RKO (cell line): Measurements from ENCODE around the gene SPN.
"Not testable (repeated sequence)": the region's sequence is repeated elsewhere in the genome, so short reads cannot be mapped to it uniquely, and the experiment has no call there.

ENCODE experiments used
- DNase-seq: peaks from one replicate; pipeline ENCODE4 v3.0.0-alpha.2; 2016; ENCODE audit warnings: low spot score

SPN gene

DNA sequence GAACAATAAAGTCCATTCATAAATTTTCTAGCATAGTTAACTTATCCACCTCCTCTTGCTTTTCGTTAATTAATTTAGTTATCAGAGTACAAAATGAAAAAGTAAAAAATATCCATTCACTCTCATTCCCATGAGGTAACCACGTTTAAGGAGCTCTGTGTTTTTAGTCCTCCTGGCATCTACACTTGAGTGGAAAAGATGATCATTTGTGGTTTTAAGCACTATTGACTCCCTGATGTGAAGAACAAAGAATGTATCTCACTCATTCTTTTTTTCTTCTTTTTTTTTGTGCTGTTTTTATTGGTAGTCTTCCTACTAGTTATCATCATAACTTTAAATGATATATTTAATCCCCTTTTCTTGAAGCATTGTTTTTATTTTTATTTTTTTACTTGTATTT lies 42.0 kb downstream of the SPN start:
- no peak for DNase-seq

DNA sequence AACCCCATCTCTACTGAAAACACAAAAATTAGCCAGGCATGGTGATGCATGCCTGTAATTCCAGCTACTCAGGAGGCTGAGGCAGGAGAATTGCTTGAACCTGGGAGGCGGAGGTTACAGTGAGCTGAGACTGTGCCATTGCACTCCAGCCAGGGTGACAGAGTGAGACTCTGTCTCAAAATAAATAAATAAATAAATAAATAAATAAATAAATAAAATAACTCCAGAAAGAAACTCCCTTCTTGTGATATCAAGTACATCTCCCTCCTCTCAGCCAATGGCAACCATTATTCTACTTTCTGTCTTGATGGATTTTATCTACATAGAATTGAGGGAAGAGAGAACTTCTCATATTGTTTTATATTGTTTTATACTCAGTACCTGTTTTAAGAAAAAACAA lies 44.1 kb downstream of the SPN start:
- DNase-seq: not testable (repeated sequence)

DNA sequence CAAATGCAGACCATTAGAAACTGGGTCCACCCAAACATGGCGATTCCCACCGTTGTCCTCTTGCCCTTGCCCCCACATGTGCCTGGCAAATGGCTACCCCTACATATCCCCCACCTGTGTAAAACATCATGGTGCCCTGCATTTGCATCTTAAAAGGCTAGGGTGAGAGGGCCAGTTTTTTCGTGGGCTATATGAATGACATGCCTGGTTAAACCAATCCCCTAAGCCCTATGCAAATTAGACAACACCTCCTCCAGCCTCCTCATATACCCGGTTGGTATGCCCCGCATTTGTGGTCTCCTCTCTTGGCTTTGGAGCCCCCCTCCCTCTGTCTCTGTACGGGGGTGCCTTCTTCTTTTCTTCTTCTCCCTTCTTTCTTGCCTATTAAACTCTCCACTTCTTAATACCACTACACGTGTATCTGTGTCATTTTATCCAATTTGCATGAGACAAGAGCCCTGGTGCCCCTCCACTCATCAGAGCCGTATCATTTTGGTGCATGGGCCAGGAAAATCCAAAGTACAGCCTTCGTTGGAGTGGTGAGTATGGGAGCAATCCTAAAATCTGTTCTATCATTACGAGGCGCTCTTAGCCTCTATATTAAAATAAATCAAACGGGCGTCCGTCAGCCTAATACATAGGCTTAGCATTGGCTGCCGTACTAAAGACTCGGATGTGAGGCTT lies 46.0 kb downstream of the SPN start:
- no peak for DNase-seq

DNA sequence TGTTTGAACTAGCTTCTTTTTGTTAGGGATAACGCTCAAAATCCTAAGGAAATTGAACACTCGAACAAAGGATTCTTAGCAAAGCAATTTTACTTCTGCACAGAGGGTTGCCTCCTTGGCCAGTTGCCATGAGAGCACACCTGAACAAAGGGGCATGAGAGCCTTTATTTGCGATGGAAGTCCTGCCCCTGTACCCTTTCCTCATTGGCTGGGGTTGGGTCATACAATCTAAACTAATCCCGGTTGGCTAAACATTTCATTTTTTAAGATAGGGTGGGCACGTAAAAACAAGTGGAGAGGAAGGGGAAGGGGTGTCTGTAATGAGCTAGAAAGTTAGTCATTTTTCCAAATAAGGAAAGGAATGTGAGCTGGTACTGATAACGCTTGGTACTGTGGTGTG lies 46.6 kb downstream of the SPN start:
- DNase-seq: not testable (repeated sequence)

DNA sequence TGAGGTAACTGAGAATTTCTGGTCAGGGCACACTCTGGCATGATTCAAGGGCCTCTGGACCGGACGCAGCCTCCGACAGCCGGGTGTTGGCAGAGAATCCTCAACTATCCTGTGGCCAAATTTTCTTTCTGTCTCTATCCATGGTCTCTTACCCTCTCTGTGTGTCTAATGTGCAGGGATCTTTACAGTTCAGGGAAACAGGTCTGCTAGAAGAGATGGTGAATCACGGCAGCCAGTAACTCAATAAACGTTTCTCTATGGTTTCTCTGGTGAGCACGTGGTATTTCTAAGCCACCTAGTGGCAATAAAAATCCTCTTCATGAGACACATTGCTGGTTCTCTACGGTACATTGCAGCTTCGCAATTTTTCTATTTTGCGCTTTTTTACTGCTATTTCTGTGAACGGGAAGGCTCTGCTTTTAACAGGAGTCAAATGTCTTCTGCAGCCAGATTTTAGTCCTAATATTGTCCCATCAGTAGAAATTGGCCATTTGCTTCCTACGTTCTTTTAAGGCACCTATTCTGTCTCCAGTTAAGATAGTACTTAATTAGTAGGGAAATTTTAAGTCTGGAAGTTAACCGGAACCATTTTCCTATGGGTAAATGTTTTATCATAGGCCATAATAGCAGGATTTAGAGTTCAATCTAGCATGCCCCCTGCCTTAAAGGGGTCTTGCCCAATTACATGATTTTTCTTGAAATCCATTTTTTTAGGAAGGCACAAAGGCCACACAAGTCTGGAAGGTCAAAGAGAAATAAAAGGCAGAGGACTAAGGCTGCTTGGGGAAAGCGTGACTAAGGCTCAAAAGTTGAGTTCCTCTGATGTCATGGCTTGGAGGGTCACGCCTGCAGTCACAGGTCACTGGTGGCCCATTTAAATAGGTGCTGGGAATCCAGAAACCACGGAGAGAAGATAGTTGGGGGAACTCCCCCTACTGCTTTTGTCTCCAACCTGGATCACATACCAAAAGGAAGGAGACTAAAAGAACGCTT lies 47.5 kb downstream of the SPN start:
- DNase-seq: peak; percentile 79

DNA sequence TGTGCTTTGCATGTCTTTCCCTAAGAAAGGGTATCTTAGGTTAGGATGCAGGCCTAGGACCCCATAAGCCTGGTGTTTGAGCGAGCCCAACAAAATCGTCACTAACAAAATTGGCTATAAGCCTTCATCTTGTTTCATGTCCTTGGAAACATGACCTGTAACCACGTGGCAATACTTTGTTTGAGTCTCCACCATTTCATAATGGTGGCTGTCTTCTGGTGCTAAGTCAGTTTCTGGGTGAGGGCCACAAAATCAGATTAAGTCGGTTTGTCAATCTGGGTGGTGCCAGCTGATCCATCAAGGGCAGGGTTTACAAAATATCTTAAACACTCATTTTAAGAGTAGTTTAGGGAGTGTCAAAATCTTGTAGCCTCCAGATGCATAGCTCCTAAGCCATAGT lies 49.8 kb downstream of the SPN start:
- no peak for DNase-seq

DNA sequence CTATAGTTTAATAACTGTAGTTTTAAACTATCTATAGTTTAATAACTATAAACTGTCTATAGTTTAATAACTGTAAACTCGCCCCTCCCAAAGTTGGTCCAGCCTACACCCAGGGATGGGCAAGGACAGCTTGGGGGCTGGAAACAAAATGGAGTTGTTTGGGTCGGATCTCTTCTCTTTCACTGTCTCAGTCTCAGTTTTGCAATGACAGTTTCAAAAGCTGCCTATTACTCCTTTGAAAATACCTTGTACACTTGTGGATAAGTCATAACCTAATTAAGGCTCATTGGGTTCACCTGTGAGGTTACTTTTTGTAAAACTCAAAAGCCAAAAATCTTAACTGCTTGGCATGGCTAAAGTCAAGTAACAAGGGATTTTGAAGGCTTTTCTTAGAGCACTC lies 51.3 kb downstream of the SPN start:
- no peak for DNase-seq

DNA sequence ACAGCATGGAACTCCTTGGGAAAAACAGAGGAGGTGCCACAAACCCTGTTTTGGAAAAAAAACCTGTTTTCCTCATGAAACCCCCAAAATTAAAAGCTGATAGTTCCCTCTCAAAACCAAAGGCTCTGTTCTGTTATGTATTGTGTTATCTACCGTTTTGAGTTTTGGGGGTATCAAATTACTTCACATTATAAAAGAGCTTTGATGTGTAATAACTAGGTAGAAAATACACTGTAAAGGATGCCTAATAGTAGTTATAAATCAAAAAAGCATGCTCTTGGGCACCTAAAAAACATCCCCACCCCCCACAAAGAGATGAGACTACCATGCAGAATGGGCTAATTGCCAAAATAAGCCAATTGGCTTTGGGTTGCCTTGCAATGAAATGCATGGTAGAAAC lies 51.9 kb downstream of the SPN start:
- DNase-seq: no peak

DNA sequence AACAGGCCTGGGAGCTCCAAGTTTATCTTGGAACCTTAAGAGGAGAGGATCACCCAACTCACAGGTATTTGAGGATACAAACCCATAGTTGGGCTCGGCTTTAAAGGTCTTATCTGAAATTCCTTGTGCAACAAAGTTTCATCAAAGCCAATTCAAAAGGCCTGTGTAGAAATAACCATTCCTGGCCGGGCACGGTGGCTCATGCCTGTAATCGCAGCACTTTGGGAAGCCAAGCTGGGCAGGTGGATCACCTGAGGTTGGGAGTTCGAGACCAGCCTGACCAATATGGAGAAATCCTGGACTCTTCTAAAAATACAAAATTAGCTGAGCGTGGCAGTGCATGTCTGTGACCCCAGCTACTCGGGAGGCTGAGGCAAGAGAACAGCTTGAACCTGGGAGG lies 54.1 kb downstream of the SPN start:
- DNase-seq: no peak

DNA sequence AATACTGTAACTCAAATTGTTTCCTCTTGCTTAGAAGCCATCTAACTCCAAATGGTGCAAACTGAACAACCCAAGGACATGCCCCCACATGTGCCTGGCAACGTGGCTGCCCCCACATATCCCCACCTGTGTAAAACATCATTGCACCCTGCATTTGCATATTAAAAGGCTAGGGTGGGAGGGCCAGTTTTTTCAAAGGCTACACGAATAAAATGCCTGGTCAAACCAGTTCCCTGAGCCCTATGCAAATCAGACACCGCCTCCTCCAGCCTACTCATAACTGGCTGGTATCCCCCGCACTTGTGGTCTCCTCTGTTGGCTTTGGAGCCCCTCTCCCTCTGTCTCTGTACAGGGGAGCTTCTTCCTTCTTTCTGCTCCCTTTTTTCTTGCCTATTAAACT lies 56.0 kb downstream of the SPN start:
- no peak for DNase-seq
